ENCODE measurements around the gene SEPHS2.
A peak's percentile ranks its signal among the peaks of the same experiment; 100 is the strongest.

SEPHS2 gene

DNA sequence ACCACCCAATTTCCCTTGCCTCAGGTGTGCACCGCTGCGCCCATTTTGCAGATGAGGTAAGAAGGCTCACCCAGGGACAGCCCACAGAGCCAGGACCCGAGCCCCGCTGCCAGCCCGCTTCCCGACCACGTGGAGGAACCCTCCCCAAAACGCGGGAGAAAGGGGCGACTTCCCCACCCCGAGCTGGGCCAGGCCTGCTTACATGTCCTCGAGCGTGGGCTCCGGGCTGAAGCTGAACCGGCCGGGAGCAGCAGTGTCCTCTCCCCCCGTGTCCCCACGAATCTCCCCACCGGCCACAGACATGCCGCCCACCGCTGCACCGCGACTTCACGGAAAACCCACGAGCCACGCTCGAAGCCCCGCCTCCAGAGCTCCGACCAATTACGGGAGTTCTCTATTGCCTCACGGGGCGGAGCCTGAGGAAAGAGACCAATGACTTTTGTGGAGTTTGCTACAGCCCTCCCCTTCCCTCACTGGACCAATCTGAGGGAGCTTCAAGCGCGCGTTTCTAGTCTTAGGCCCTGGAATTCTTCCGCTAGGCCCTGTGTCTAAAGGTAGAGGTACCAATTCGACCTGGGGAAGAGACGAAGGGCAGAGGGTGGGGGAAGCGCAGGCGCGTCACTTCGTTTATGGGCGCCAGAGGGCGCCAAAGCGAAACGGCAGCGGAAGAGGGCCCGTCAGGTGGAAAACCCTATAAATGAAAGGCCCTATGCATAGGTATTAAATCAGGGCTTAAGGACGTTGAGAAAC, 15.8 kb downstream of the SEPHS2 start, which contains the start of gene DCTPP1:
DCTPP1 (minus strand) TSS at position 353 of the 750 bp plus-strand sequence; CDS start at position 303, 50 bp downstream.
- TF ChIP-seq, protein P1, sequence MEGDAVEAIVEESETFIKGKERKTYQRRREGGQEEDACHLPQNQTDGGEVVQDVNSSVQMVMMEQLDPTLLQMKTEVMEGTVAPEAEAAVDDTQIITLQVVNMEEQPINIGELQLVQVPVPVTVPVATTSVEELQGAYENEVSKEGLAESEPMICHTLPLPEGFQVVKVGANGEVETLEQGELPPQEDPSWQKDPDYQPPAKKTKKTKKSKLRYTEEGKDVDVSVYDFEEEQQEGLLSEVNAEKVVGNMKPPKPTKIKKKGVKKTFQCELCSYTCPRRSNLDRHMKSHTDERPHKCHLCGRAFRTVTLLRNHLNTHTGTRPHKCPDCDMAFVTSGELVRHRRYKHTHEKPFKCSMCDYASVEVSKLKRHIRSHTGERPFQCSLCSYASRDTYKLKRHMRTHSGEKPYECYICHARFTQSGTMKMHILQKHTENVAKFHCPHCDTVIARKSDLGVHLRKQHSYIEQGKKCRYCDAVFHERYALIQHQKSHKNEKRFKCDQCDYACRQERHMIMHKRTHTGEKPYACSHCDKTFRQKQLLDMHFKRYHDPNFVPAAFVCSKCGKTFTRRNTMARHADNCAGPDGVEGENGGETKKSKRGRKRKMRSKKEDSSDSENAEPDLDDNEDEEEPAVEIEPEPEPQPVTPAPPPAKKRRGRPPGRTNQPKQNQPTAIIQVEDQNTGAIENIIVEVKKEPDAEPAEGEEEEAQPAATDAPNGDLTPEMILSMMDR (IDR thresholded peaks at IDR 0.05; ENCODE audit: insufficient read depth, low read length, missing control alignments) = peak; percentile 71
- ChIA-PET CTCF (interaction anchor here (0.5 to 3.6 kb wide), 40 partner anchors 9 to 384 kb away, joined by 3 to 43 read pairs (median 4); partner anchors contain the start of genes SEPHS2, ZNF688, ZNF747 and ZNF764), POLR2A (interaction anchor here (0.7 to 1.0 kb wide), 6 partner anchors 12 to 186 kb away, joined by 3 to 5 read pairs (median 3); partner anchors contain the start of gene SEPHS2)
- DNase-seq (ENCODE audit: low read depth, low spot score) = peak; percentile 91
- peak within 1 kb of the TSS; percentile 94 for H3K4me3 ChIP-seq (ENCODE audit: low read depth, low read length)

DNA sequence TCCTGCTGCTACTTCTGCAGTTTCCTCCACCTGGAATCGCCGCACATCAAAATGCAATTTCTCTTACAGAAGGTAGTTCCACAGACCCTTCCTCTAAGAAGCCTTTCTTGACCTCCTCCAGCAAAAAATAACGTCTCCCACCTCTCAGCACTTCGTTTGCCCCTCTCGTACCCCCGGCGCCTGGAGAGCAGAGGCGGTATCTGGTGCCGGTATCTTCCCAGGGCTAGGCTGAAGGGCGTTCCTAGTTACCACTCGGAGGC, 16.3 kb downstream of the SEPHS2 start:
- peak overlapping the region; percentile 94 for H3K4me3 ChIP-seq (ENCODE audit: low read depth, low read length)
- ChIA-PET CTCF (interaction anchor here (0.5 to 3.6 kb wide), 37 partner anchors 9 to 385 kb away, joined by 3 to 43 read pairs (median 5); partner anchors contain the start of genes SEPHS2, ZNF688, ZNF747 and ZNF764), POLR2A (interaction anchor here (0.7 to 1.0 kb wide), 5 partner anchors 13 to 128 kb away, joined by 3 to 5 read pairs (median 3); partner anchors contain the start of gene SEPHS2)
- TF ChIP-seq, protein P1 (IDR thresholded peaks at IDR 0.05; ENCODE audit: insufficient read depth, low read length, missing control alignments) = no peak
- DNase-seq (ENCODE audit: low read depth, low spot score) = no peak

DNA sequence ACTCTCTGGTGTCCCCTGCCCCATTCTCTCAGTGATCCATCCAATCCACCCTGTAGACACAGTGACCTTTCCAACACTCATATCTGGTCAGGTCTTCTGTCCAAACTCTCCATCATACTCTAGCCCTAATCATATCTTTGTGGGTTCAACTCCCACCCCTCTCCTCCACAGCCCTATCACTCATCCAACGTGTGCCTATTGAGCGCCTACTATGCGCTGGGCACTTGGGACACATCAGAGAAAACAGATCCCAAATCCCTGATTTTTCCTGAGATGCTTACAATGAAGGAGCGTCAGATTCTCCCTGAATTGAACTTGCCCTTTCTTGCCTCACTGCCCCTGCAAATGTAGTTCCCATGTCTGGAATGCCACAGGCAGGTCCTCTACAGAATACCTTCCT, 17.6 kb downstream of the SEPHS2 start:
- CTCF ChIA-PET = interaction anchor here (3.6 kb wide), 1 partner anchor 201 kb away, joined by 23 read pairs; no protein-coding TSS in a partner anchor
- POLR2A ChIA-PET = no interaction called here
- TF ChIP-seq, protein P1 (IDR thresholded peaks at IDR 0.05; ENCODE audit: insufficient read depth, low read length, missing control alignments) = no peak
- no peak for DNase-seq (ENCODE audit: low read depth, low spot score)
- H3K4me3 ChIP-seq (ENCODE audit: low read depth, low read length) = no peak overlapping the region

DNA sequence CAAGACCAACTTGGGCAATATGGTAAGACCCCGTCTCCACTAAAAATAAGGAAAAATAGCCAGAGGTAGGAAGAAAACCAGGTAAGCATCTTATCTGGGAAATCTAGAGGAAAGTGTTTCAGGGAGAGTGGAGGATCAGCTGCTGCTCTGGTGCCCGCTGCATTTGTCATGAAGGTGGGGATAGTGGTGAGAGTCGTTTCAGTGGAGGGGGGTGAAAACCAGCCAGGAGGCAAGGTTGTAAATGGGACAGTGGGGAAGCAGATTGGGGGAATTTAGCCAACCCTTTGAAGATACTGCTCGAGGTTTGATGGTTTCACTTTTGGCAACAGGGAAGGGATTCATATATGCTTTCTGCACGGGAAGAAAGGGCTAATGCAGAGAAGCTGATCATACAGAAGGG, 24.7 kb downstream of the SEPHS2 start:
- ChIA-PET CTCF (interaction anchor here (2.7 to 11.2 kb wide), 2 partner anchors 9 to 13 kb away, joined by 14 to 94 read pairs; partner anchors contain the start of genes DCTPP1 and ZNF771), POLR2A (interaction anchor here (0.8 kb wide), 1 partner anchor 11 kb away, joined by 5 read pairs; no protein-coding TSS in a partner anchor)
- TF ChIP-seq, protein P1 (IDR thresholded peaks at IDR 0.05; ENCODE audit: insufficient read depth, low read length, missing control alignments) = no peak
- no peak overlapping the region for H3K4me3 ChIP-seq (ENCODE audit: low read depth, low read length)
- DNase-seq (ENCODE audit: low read depth, low spot score) = no peak

DNA sequence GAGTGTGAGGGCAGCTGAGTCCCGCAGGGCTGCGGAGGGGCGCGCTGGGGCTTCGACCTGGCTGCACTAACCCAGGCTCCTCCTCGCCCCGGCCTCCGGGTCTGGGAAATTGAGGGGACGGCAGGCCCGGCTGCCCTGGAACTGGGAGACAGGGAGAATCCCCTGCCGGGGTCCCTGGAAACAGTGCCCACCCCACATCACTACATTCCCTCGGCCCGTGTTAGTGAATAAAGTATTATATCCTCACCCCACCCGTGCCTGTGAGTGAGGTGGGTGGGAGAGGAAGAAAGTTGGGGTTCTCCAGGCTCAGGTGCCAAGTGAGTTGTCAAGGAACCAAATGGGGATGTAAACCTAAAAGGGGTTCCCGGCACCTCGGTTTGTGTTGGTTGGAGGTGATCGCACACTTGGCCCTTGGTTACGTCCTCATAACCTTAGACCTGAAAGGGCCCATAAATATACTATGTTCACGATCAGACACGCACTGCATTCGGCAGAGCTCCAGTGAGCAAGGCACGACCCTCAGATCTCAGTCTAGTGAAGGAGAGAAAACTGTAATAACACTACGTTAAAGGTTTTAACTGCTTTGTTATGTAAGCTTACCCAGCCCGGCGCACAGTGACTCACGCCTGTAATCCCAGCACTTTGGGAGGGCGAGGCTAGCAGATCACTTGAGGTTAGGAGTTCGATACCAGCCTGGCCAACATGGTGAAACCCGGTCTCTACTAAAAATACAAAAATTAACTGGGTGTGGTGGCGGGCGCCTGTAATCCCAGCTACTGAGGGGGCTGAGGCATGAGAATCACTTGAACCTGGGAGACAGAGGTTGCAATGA, 27.1 kb downstream of the SEPHS2 start:
- no peak for DNase-seq (ENCODE audit: low read depth, low spot score)
- TF ChIP-seq, protein P1 (IDR thresholded peaks at IDR 0.05; ENCODE audit: insufficient read depth, low read length, missing control alignments) = no peak
- H3K4me3 ChIP-seq (ENCODE audit: low read depth, low read length) = peak overlapping the region; percentile 62
- POLR2A ChIA-PET = interaction anchor here (1.0 to 1.9 kb wide), 6 partner anchors 9 to 117 kb away, joined by 4 to 8 read pairs (median 5); partner anchors contain the start of genes DCTPP1, ZNF48 and ZNF771
- CTCF ChIA-PET = interaction anchor here (0.6 to 11.2 kb wide), 9 partner anchors 8 to 325 kb away, joined by 3 to 94 read pairs (median 5); partner anchors contain the start of genes DCTPP1, ZNF747 and ZNF771
